Stimulated activated CD4-positive, alpha-beta T cell treated with anti-CD3 and anti-CD28 coated beads, Interleukin-12 subunit alpha, Interleukin-12 subunit beta, amount 100 ng/mL, for 4 hours (primary cell): ENCODE results near the gene SPRR5.

Source experiments
- DNase-seq: peaks from one replicate; pipeline ENCODE4 v3.0.0-alpha.2; 2020

SPRR5 gene

DNA sequence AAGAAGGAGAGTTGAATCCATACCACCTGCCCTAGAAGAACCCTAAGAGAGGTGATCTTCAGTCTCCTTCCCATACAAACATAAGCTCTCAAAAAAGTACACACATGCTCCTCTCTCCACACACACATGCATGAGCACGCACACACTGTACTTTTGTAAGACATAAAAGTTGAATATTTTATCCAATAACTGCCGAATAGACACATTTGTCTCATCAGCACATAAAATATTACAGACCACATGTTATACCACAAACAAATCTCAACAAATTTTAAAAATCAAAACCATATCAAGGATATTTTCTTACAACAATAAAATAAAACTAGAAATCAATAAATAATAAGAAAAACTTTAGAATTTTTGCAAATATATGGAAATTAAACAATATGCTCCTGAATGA lies 39.6 kb downstream of the SPRR5 start:
- no peak for DNase-seq

DNA sequence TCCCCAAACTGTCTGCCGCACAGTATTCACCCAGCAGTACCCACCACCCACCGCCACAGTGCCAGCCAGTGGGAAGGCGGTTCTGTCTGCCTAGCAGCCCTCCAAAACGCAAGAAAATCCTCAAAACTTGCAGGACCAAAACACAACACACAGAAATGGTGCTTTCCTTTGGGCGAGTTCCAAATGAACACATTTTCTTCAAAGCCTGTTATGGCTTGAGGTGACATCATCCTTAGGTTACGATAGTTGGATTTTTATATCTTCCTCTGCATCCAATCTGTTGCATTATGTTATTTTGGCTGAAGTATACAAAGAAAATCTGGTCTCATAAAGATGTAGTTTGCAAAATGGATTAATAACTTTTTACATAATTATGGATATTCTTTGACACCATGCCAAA lies 46.2 kb downstream of the SPRR5 start:
- no peak for DNase-seq

DNA sequence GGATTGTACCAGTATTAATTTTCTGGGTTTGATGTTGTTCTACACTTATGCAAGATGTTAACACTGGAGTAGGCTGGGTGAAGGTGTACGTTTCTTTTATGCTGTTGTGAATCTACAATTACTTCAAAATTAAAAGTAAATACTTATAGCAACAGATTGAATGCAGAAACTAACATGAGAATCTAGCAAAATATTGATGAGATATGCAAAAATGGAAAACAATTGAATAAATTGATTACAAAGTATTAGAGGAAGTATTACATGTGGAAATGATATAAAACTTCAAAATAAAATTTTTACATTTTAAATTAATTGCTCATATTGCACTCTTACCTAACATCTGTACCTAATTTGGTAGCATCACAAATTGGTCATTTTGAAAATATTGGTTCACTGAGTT lies 48.8 kb downstream of the SPRR5 start:
- DNase-seq: no peak

DNA sequence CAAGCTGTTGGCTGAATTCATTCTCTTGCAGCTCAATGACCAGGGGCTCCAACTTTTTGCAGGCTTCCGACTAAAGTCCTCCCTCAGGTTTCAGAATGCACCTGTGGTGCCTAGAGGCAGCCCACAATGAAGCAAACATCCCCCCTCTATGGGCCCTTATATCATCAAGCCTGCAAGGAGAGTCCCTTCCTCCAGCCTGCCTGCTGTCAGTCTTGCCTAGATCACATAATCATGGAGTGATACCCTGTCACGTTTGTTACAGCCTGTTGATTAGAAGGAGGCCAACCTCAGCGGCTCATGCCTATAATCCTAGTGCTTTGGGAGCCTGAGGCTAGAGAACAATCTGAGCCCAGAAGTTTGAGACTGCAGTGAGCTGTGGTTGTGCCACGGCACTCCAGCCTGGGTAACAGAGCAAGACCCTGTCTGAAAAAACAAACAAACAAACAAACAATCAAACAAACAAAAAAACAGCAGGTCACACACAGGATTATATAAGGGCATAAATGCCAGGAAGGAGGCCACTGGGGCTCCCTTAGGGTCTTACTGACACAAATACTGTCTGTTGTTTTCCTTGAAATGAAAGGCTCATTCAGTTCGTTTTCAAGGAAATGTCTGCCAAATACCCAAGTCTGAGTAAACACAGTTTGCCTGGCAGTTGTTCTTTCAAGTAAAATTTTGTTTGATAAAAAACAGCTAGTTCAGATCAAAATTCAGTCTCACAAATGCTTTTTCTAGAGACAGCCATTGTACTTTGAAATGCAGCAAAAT lies 49.8 kb downstream of the SPRR5 start:
- DNase-seq: no peak

DNA sequence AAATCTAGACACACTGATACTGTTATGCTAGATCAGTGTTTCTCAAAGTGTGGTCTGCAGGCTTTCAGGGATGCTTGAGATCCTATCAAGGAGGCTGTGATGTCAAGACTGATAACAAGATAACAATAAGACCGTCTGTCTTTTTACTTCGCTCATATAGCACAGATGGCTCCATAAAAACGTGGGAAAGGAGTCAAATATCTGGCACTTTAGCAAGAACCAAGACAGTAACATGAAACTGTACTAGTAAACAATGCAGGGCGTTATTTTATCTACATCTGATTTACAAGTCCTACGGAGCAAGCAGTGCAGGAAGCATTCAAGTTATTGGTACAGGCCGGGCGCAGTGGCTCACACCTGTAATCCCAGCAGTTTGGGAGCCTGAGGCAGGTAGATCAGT lies 50.9 kb downstream of the SPRR5 start:
- no peak for DNase-seq

DNA sequence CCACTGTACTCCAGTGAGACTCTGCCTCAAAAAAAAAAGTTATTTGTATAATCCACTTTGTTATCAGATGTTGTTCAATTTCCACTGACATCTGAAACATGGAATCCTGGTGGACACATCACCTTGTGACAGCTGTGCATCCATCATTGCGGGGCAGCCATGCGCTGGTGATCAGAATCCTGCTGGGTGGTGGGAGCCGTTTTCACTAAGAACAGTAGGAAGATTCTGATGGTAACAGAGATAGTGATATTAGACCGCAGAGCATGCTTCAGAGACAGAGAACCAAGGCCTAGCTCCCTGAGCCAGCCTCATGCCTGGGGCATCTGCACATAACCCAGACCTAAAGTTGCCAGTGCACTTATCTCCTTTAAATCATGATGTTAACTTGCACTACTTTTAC lies 51.5 kb downstream of the SPRR5 start:
- DNase-seq: no peak
